COLO668 (cell line): Measurements from ENCODE around the gene AP2A2.

Source experiments
- DNase-seq: peaks from one replicate; lab custom pipeline; 2025; ENCODE audit not compliant: unreplicated experiment; lab: John Stamatoyannopoulos, UW

AP2A2 gene

GRCh38 chr11:1038921-1039320, 113.3 kb downstream of the AP2A2 start:
- no peak for DNase-seq

DNA sequence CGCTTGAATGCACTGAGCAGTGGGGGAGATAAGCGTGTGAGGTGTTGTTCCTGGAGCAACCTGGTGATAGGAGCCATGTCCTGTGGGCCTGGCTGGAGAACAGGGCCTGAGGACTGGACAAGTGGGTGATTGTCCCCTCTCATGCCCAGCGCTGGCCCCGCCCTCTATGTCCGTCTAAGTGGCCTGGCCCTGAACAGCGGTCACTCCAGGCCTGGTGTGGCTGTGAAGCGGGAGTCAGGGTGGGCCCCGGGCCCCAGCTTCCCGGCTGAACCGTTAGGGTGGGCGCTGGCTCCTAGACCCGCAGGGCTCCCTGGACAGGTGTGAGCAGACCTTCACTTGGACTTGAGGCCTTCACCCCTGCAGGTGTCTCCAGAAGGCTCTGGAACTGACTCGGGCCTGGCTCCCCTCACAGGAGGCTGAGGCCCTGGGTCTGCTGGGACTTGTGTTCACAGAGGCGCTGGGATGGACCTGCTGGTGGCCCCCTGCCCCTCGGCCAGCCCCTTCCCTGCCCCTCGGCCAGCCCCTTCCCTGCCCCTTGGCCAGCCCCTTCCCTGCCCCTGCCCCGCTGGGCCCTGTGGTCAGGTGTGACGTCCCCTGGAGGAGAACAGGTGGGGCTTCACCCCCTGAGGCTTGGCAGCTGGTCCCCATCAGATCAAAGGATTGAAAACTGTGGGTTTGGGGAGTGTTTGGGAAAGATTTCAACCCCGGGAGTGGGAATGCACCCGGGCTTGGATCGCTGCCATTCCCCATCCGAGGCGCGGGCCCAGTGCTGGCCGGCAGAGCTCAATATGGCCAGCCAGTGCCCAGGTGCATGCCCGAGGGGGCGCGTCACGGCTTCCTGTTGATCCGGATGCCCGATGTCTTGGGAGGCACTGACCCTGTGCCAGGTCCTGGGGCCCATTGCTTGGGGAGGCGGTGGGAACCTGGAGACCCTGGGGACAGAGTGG, 114.1 kb downstream of the AP2A2 start:
- DNase-seq = no peak

GRCh38 chr11:1040428-1041148, 114.9 kb downstream of the AP2A2 start:
- no peak for DNase-seq

DNA sequence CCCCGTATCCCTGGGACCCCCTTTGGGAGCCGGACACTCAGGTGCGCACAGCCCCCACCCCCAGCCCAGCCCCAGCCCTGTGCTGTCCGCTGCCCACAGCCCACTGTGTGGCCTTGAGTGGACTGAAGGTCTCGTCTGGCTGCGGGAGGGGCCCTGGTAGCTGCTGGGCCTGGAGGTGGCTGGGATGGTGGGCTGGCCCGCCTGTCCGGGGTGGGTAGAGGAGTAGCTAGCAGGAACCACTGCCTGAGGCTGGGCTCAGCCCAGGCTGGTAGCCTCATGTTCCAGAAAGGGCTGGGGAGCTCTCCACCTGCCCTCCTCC, 115.4 kb downstream of the AP2A2 start:
- DNase-seq = no peak

- no peak for DNase-seq
These were observed 115.8 kb downstream of the AP2A2 start for GRCh38 chr11:1041471-1041870.

- DNase-seq = no peak
These were observed 116.4 kb downstream of the AP2A2 start for GRCh38 chr11:1041936-1042608.

DNA sequence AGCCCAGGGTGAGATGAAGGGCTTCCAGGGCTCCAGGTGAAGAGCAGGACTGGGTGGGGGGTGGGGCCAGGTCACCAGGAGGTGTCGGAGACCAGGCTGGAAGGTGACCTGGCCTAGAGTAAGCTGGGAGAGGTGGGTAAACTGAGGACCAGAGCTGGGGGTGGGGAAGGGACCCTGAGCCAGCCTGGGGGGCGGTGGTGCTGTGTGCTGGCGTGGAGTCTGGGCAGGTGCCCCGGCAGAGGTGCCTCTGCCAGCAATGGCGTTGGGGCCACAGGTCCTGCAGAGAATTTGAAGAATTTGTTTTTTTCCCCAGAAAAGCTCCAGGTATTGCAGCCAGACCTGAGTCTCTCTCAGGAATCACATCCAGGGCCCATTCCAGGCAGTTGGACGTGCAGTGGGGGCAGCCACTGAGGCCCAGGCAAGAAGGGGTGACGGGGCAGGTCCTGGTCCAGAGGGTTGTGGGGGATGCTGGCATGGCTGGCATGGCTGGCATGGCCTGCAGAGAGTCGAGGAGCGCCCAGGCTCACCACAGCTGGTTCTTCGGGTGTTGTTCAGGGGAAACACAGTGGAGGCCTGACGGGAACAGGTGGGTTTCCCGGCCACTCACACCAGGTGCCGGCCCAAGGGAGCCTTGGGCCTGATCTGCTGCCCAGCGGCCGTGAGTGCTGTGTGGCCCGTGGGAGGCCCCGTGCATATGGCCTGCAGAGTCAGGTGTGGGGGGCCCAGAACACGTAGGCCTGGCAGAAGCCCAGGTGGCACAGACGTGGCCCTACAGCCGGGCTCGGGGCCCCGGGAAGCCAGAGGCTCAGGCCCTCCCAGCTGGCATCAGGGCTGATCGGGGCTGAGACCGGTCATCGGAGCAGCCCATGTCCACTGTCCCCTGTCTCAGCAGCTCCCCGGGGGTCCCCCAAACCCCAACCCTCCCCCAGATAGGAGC, 117.2 kb downstream of the AP2A2 start:
- DNase-seq = no peak

DNA sequence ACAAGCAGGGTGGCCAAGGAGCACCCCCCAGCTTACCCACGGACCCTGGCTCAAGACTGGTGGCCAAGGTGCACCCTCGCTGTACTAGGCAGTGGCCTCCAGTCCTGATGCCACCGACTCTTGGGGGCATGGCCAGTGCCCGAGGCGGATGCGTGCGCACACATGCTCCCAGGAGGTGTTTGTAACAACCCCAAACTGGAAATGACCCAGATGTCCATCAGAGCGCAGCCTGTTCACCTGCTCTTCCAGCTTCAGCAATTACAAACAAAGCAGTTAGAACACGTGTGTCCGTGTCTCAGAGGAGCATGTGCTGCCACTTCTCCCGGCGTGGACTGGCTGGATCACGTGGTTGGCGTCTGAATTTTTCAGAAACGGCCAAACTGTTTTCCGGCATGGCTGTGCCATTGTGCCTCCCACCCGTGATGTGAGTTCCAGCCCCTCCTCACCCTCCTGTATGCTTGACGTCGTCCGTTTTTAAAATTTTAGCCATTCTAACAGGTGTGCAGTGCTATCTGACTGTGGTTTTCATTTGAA, 118.0 kb downstream of the AP2A2 start:
- peak; percentile 18 for DNase-seq

- DNase-seq = no peak
These were observed 118.5 kb downstream of the AP2A2 start for GRCh38 chr11:1044160-1044559.

DNA sequence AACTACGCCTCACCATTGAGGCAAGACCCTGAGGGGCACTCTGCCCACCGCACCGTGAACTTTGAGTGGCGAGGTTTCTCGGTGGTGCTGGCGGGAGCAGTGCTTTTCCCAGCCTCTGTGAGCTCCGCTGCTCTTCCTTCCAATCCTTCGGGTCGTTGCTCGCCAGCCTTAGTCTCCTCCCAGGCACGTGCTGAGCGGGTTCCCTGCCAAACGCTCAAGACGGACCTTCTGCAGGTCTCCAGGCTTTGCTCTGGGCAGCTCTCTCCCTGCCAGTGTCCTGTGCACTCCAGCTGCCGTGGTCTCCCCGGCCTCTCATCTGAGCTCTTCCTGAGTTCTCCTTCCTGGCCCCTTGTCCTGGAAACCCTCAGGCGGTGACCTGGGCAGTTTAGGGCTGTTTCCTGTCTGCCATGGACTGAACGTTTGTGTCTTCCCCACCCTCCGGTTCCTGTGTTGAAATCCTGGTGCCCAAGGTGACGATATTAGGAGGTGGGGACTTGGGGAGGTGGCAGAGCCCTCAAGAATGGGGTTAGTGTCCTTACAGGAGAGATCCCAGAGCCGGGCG, 122.0 kb downstream of the AP2A2 start:
- DNase-seq = no peak

GRCh38 chr11:1048375-1049070, 122.9 kb downstream of the AP2A2 start:
- no peak for DNase-seq

GRCh38 chr11:1049071-1049405, 123.4 kb downstream of the AP2A2 start:
- DNase-seq = no peak

DNA sequence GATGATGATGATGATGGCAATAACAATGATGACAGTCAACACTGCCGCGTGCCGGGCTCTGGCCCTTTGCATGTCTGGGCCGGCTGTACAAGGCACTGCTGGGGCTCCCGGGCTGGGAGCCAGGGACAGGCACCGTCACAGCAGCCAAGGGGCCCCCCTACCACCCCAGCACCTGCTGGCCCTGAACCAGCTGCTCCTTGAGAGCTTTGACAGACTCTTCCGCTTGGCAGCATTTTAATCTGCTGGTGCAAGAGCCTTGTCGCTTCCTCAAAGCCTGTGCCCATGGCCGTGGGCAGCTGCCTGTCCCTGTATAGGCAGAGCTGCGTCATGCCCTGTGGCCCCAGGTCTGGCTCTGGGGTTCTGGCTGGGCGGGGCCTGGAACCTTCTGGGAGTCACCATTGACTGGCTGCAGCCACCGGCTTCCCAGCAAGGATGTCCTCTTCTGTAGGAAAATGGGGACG, 123.8 kb downstream of the AP2A2 start:
- DNase-seq = no peak

DNA sequence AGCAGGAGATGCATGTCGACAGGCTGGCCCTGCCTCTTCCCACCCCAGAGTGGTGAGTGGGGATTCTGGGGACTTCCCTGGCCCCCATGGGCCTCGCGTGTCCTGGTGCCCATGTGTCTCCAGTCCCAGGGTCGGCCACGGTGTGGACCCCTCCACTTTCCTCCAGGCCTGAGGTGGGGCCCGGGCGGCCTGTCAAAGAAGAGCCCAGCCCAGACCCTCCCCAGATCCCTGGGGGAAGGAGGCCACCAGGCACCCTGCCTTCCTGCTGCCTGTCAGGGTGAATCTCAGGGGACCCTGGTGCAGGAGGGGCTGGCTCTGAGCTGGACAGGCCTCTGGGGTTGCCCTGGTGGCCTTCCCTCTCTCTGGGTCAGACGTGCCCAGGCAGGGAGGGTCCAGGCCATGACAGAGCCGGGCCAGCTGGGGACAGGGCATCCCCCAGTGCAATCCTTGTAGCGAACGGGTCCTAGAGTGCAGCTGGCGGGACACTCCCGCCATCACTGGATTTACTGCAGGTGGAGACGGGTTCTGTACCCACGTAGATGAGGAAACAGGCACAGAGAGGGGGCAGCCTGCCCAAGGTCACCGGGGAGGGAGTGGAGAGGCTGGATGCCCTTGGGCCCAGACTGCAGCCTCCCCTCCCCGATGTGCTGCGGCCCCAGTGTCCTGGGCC, 124.4 kb downstream of the AP2A2 start:
- no peak for DNase-seq

- DNase-seq = peak; percentile 62
These were observed 125.1 kb downstream of the AP2A2 start for GRCh38 chr11:1050581-1051355.

- no peak for DNase-seq
These were observed 125.9 kb downstream of the AP2A2 start for GRCh38 chr11:1051356-1052132.
